ENCODE data around the gene PGAM2.
"Not testable (repeated sequence)": the region's sequence is repeated elsewhere in the genome, so short reads cannot be mapped to it uniquely, and the experiment has no call there.

The PGAM2 gene

DNA sequence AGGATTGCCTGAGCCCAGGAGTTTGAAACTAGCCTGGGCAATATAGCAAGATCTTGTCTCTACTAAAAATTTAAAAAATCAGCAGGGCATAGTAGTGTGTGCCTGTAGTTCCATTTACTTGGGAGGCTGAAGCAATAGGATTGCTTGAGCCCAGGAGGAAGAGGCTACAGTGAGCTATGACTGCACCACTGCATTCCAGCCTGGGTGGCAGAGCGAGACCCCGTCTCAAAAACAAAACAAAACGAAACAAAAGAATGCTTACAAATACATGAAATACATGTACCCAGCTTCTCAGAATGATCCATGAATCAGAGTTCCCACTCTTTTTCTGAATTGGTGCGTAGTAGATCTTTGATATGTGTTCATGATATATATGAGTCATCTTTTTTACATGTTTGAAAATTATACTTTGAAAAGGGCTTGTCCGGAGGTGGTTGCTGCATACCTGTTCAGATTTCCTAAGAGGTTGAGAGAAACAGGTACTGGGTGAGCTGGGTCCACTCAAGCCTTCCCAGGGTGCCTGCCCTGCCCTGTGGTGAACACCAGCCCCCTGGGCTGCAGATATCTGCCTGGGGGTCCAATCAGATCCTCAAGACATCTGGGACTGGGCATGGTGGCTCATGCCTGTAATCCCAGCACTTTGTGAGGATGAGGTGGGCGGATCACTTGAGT is 42.4 kb downstream of the PGAM2 start:
- peaks cover 6 to 10% of the 10 kb centered on the region in 2 experiments for H3K4me1 ChIP-seq (ENCODE audit: control insufficient read depth in 1 of 2, insufficient read depth in 1 of 2, low read depth in 1 of 2, low read length in 1 of 2)
- not testable (repeated sequence) for H3K4me3 ChIP-seq (ENCODE audit: low read depth in 1 of 2, low read length in 1 of 2); H3K36me3 ChIP-seq; H3K27ac ChIP-seq; H3K9me3 ChIP-seq; H3K27me3 ChIP-seq

- not testable (repeated sequence) for H3K4me3 ChIP-seq (ENCODE audit: low read depth in 1 of 2, low read length in 1 of 2); H3K36me3 ChIP-seq; H3K27ac ChIP-seq; H3K9me3 ChIP-seq; H3K27me3 ChIP-seq
- H3K4me1 ChIP-seq (ENCODE audit: control insufficient read depth in 1 of 2, insufficient read depth in 1 of 2, low read depth in 1 of 2, low read length in 1 of 2), result peaks cover 8 to 12% of the 10 kb centered on the region in 2 experiments
Observed at GRCh38 chr7:44022069-44022468, 43.3 kb downstream of the PGAM2 start.

DNA sequence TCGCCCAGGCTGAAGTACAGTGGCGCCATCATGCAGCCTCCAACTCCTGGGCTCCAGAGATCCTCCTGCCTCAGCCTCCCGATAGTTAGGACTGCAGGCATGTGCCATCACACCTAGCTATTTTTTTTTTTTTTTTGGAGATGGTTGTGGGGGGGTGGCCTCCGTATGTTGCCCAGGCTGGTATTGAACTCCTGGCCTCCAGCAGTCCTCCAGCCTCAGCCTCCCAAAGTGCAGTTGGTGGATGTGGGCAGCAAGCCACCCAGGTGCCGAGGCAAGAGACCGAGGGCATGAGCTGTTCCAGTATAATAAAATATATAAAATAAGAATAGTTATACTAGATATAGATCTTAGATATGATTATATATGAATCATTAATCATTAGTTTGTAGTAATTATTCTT is 45.5 kb downstream of the PGAM2 start:
- peak overlapping the region; percentile 83 for H3K27ac ChIP-seq
- H3K9me3 ChIP-seq, H3K27me3 ChIP-seq, H3K36me3 ChIP-seq: not testable (repeated sequence)
- peak overlapping the region in 1 of 2 experiments; percentile 75 for H3K4me3 ChIP-seq (ENCODE audit: low read depth in 1 of 2, low read length in 1 of 2)
- H3K4me1 ChIP-seq (ENCODE audit: control insufficient read depth in 1 of 2, insufficient read depth in 1 of 2, low read depth in 1 of 2, low read length in 1 of 2), result peaks cover 8 to 12% of the 10 kb centered on the region in 2 experiments

GRCh38 chr7:44018857-44019807 is 46.2 kb downstream of the PGAM2 start:
- not testable (repeated sequence) for H3K27me3 ChIP-seq, H3K9me3 ChIP-seq
- Histone ChIP-seq H3K4me3 (ENCODE audit: low read depth in 1 of 2, low read length in 1 of 2) (peak overlapping the region; percentile 70 to 75), H3K36me3 (peaks cover 15% of the 10 kb centered on the region), H3K27ac (peak overlapping the region; percentile 83), H3K4me1 (ENCODE audit: control insufficient read depth in 1 of 2, insufficient read depth in 1 of 2, low read depth in 1 of 2, low read length in 1 of 2) (peaks cover 8 to 12% of the 10 kb centered on the region in 2 experiments)
- TF ChIP-seq, protein P1, sequence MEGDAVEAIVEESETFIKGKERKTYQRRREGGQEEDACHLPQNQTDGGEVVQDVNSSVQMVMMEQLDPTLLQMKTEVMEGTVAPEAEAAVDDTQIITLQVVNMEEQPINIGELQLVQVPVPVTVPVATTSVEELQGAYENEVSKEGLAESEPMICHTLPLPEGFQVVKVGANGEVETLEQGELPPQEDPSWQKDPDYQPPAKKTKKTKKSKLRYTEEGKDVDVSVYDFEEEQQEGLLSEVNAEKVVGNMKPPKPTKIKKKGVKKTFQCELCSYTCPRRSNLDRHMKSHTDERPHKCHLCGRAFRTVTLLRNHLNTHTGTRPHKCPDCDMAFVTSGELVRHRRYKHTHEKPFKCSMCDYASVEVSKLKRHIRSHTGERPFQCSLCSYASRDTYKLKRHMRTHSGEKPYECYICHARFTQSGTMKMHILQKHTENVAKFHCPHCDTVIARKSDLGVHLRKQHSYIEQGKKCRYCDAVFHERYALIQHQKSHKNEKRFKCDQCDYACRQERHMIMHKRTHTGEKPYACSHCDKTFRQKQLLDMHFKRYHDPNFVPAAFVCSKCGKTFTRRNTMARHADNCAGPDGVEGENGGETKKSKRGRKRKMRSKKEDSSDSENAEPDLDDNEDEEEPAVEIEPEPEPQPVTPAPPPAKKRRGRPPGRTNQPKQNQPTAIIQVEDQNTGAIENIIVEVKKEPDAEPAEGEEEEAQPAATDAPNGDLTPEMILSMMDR (IDR thresholded peaks at IDR 0.05), result peak; percentile 82

DNA sequence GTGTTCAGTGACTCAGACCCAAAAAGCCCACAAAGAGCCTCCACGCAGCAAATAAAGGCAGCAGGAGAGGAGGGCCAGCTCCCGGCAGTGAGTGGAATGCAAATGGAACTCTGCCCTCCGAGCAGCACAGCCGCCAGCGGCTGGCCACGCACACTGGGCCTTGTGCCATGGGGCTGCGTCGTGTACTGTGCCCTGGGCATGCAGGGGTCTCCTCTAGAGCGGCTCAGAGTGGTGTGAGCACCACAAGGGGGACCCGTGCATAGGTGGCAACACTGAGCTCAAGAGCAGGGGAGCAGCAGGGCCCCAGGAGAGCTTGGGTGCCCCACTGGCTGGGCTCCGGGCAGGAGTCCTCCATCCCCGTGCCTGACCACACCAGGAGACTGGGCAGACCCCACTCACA is 50.3 kb downstream of the PGAM2 start:
- not testable (repeated sequence) for H3K27me3 ChIP-seq; H3K27ac ChIP-seq; H3K4me1 ChIP-seq (ENCODE audit: control insufficient read depth in 1 of 2, insufficient read depth in 1 of 2, low read depth in 1 of 2, low read length in 1 of 2); H3K9me3 ChIP-seq; H3K4me3 ChIP-seq (ENCODE audit: low read depth in 1 of 2, low read length in 1 of 2)
- peaks cover 30% of the 10 kb centered on the region for H3K36me3 ChIP-seq

Data from neutrophil (primary cell).